Fibroblast of villous mesenchyme (primary cell): ENCODE measurements around the gene MOV10L1. TPM values are rescaled to one million over a fixed set of nuclear protein-coding genes. Genes with fewer than 3 reads are reported as not detected.

Experiments used
- DNase-seq: peaks from one replicate; pipeline ENCODE4 v3.0.0-alpha.2; 2010; ENCODE audit warnings: low read depth
- H3K4me3 ChIP-seq: 2 replicates; pipeline ENCODE4 v1.5.1; 2011; ENCODE audit warnings: low read depth, mild to moderate bottlenecking, low read length
- CTCF ChIP-seq: IDR thresholded peaks from 2 replicates; pipeline ENCODE4 v1.5.1; 2012; ENCODE audit warnings: low read depth, mild to moderate bottlenecking, low read length; ENCODE audit not compliant: insufficient read depth
- total RNA-seq: library from RNA; depleted of rRNA; stranded (reverse); fragments of >200 nt; gene quantifications from 2 replicates; pipeline ENCODE4 v1.2.3, GENCODE V29; 2012

Gene MOV10L1
- total RNA-seq, 1 donor, result 10.8 TPM

DNA sequence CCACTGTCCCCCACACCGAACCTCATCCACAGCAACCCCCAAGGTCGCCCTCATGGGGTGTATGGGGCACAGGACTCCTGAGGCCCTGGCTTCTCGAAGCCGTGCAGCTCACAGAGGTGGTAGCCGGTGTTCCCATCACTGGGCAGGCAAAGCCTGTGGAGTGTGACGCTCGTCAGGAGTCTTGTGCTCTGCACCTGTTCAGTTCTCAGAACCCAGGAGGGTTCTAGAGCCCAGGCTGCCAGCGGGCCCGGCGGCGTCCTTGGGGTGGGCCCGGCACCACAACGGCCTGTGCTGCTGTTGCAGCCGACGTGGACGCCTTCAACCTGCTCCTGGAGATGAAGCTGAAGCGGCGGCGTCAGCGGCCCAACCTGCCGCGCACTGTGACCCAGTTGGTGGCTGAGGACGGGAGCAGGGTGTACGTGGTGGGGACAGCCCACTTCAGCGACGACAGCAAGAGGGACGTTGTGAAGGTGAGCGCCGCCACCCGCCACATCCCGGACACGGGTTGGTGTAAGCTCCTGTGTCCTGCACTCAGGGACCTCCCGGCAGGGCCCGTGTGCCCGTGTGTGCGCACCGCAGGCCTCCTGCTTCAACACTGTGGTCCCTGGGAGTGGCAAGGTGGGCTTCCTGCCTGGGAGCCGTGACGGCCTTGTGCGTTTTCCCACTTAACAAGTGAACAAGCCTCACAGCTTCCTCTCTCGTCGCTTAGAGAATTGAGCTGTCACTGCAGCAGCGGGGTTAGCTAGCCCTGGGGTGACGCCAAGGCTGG is 104.4 kb downstream of the MOV10L1 start:
- no peak for DNase-seq
- no peak for TF ChIP-seq CTCF
- H3K4me3 ChIP-seq, result no peak overlapping the region

GRCh38 chr22:50196256-50196655 is 106.5 kb downstream of the MOV10L1 start:
- no peak for TF ChIP-seq CTCF
- DNase-seq, result no peak
- no peak overlapping the region for H3K4me3 ChIP-seq

- DNase-seq, result no peak
- H3K4me3 ChIP-seq, result no peak overlapping the region
- TF ChIP-seq CTCF, result no peak
Measured at GRCh38 chr22:50197000-50197800, 107.4 kb downstream of the MOV10L1 start.

DNA sequence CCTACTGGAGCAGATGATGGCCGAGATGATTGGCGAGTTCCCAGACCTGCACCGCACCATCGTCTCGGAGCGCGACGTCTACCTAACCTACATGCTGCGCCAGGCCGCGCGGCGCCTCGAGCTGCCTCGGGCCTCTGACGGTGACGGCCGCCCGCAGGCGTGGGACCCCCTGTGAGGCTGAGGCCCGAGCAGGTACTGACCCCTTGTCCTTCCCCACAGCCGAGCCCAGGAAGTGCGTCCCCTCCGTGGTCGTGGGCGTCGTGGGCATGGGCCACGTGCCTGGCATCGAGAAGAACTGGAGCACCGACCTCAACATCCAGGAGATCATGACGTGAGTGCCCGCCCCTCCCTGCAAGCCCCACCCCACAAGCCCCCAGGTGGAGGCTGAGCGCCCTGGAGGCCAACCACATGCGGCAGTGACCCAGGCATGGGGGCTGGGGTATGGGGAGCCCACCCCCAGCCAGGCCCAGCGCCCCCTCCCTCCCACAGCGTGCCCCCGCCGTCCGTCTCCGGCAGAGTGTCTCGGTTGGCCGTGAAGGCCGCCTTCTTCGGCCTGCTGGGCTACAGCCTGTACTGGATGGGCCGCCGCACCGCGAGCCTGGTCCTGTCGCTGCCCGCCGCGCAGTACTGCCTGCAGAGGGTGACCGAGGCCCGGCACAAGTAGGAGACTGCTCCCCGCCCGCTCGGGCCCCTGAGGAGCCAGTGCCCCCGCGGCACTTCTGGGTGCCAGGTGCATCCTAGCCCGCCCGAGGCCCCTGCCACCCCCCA is 108.2 kb downstream of the MOV10L1 start:
- DNase-seq, result no peak
- no peak overlapping the region for H3K4me3 ChIP-seq
- no peak for TF ChIP-seq CTCF

DNA sequence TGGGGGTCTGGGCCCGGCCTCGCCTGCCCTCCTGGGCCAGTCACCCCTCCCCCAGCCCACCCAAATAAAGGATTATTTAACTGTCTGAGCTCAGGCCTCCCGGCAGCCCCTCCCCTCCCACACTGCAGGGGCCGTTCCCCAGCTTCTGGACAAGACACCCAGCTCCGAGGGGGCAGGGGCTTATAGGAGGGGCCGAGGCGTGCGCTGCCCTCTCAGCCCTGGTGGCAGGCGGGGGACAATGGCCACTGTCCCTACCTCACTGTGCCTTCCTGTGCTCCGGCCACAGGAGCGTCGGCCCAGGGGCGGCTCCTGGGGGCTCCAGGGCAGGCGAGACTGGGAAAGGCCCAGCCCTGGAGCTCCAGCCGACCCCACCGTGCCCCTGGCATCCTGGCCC is 108.8 kb downstream of the MOV10L1 start:
- TF ChIP-seq CTCF, result no peak
- no peak overlapping the region for H3K4me3 ChIP-seq
- no peak for DNase-seq

- no peak for DNase-seq
- H3K4me3 ChIP-seq, result no peak overlapping the region
- TF ChIP-seq CTCF, result no peak
Measured at GRCh38 chr22:50199251-50199721, 109.5 kb downstream of the MOV10L1 start.
